Lower leg skin (tissue), 3 donors: ENCODE results near the gene SSR2.

Experiments used
- CTCF ChIP-seq, 3 donors: fragments of 450-650 bp; IDR thresholded peaks; one replicate each; pipeline ENCODE4 v1.5.1; 2016; ENCODE audit warnings: antibody characterized with exemption in 3 of 3, mild to moderate bottlenecking in 3 of 3, moderate library complexity in 2 of 3
- POLR2A ChIP-seq, 2 donors: fragments of 450-650 bp; IDR thresholded peaks; one replicate each; pipeline ENCODE4 v1.6.1; 2016 to 2017; ENCODE audit warnings: antibody characterized with exemption in 2 of 2, mild to moderate bottlenecking in 1 of 2, moderate library complexity in 1 of 2

GRCh38 chr1:156012051-156012817, 8.5 kb downstream of the SSR2 start:
- TF ChIP-seq CTCF (IDR thresholded peaks at IDR 0.05) (no peak), POLR2A (IDR thresholded peaks at IDR 0.05) (no peak)
